Uterus (tissue), 4 donors: ENCODE measurements around the gene PDXP. TPM values are rescaled to one million over a fixed set of nuclear protein-coding genes. Genes with fewer than 3 reads are reported as not detected.

ENCODE experiments used
- DNase-seq, 2 donors: peaks; one replicate each; pipeline ENCODE4 v3.0.0-alpha.2; 2019 to 2020
- H3K27ac ChIP-seq, 2 donors: fragments of 200-600 bp; sonication (generic); 1 replicate in 1 of 2; 2 replicates in 1 of 2; pipeline ENCODE4 v1.5.1; 2016 to 2018
- H3K27me3 ChIP-seq, 2 donors: fragments of 200-600 bp; sonication (generic); one replicate each; pipeline ENCODE4 v1.5.1; 2018 to 2019; ENCODE audit warnings: control low read depth in 1 of 2
- H3K36me3 ChIP-seq, 2 donors: fragments of 200-600 bp; sonication (generic); one replicate each; pipeline ENCODE4 v1.5.1; 2019; ENCODE audit warnings: control low read depth in 1 of 2
- H3K4me1 ChIP-seq, 2 donors: fragments of 200-600 bp; sonication (generic); one replicate each; pipeline ENCODE4 v1.5.1; 2018 to 2019; ENCODE audit warnings: control low read depth in 1 of 2
- H3K4me3 ChIP-seq, 2 donors: fragments of 200-600 bp; sonication (generic); 1 replicate in 1 of 2; 2 replicates in 1 of 2; pipeline ENCODE4 v1.5.1; 2018 to 2019; ENCODE audit warnings: mild to moderate bottlenecking in 1 of 2
- H3K9me3 ChIP-seq, 2 donors: fragments of 200-600 bp; sonication (generic); one replicate each; pipeline ENCODE4 v1.5.1; 2019; ENCODE audit warnings: control low read depth in 1 of 2
- POLR2A ChIP-seq, 2 donors: fragments of 450-650 bp; IDR thresholded peaks; one replicate each; pipeline ENCODE4 v1.6.1; 2016; ENCODE audit warnings: antibody characterized with exemption in 2 of 2, mild to moderate bottlenecking in 1 of 2, moderate library complexity in 1 of 2
- intact Hi-C: fragments of 100-400 bp; cut with DNase I; formaldehyde crosslinking; loops from one replicate; pipeline ENCODE4 v1.15.1; 2023; ENCODE audit warnings: low total_unique reads
- total RNA-seq, 4 donors: library from RNA; depleted of rRNA in 3 of 4; stranded (reverse); fragments of >200 nt in 3 of 4; gene quantifications; one replicate each; pipeline versions ENCODE4 v1.1.0 to v1.2.4, GENCODE V29; 2014 to 2023
- TF ChIP-seq, protein P1 (sequence below), 4 experiments: fragments of 200-600 bp in 2 of 4; fragments of 450-650 bp in 2 of 4; sonication (generic) in 2 of 4; IDR thresholded peaks; one replicate each; pipeline ENCODE4 v1.5.1; 2016 to 2019; ENCODE audit warnings: antibody characterized with exemption in 4 of 4, mild to moderate bottlenecking in 2 of 4, moderate library complexity in 1 of 4
- donor health status: DM: yes; HTN: yes; CAD: no.

Gene PDXP
- total RNA-seq, 4 donors from 2014 or later: 0.88 to 10.7 (median 3.7) TPM

DNA sequence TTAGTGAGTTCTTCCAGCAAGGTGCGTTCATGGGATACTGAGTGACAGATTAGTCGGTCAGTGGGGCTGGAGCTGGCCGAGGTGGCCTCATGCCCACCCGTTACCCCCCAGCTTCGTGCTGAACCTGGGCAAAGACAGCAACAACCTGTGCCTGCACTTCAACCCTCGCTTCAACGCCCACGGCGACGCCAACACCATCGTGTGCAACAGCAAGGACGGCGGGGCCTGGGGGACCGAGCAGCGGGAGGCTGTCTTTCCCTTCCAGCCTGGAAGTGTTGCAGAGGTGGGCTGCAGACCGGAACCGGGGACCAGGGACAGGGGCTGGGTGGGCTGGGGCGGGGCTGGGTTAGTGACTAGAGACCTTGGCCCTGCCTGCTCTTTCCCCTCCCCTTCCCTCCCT, 19.8 kb downstream of the PDXP start:
- Histone ChIP-seq H3K36me3 (no peaks in the 10 kb centered on the region), H3K27ac (peak overlapping the region; percentile 93 to 99), H3K9me3 (no peaks in the 10 kb centered on the region), H3K4me3 (no peak overlapping the region), H3K4me1 (peaks cover 3 to 24% of the 10 kb centered on the region in 2 donors), H3K27me3 (no peaks in the 10 kb centered on the region)
- no peak for DNase-seq
- intact Hi-C loops: no loop called here
- no peak for TF ChIP-seq POLR2A (IDR thresholded peaks at IDR 0.05)
- TF ChIP-seq, protein P1, sequence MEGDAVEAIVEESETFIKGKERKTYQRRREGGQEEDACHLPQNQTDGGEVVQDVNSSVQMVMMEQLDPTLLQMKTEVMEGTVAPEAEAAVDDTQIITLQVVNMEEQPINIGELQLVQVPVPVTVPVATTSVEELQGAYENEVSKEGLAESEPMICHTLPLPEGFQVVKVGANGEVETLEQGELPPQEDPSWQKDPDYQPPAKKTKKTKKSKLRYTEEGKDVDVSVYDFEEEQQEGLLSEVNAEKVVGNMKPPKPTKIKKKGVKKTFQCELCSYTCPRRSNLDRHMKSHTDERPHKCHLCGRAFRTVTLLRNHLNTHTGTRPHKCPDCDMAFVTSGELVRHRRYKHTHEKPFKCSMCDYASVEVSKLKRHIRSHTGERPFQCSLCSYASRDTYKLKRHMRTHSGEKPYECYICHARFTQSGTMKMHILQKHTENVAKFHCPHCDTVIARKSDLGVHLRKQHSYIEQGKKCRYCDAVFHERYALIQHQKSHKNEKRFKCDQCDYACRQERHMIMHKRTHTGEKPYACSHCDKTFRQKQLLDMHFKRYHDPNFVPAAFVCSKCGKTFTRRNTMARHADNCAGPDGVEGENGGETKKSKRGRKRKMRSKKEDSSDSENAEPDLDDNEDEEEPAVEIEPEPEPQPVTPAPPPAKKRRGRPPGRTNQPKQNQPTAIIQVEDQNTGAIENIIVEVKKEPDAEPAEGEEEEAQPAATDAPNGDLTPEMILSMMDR (IDR thresholded peaks at IDR 0.05): no peak

DNA sequence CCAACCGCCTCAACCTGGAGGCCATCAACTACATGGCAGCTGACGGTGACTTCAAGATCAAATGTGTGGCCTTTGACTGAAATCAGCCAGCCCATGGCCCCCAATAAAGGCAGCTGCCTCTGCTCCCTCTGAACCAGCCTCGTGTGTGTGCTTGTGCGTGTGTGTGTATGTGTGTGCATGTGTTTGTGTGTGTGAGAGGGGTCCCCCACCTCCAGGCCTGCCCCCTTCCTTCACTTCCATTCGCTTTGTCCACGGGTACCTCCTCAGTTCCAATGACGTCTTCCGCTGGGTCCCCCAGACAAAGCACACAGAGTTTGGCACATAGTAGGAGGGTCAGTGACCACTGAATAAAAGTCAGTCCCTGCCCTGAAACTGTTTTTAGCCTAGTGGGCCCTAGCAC, 21.1 kb downstream of the PDXP start:
- Histone ChIP-seq H3K9me3 (no peaks in the 10 kb centered on the region), H3K4me3 (no peak overlapping the region), H3K27me3 (no peaks in the 10 kb centered on the region), H3K36me3 (no peaks in the 10 kb centered on the region), H3K4me1 (peaks cover 3 to 16% of the 10 kb centered on the region in 2 donors), H3K27ac (no peak overlapping the region)
- intact Hi-C loops: loop anchor here (5.0 kb wide), 1 partner anchor 37 kb away; no protein-coding TSS in a partner anchor
- no peak for DNase-seq
- TF ChIP-seq POLR2A (IDR thresholded peaks at IDR 0.05): no peak
- TF ChIP-seq, protein P1 (IDR thresholded peaks at IDR 0.05): no peak

DNA sequence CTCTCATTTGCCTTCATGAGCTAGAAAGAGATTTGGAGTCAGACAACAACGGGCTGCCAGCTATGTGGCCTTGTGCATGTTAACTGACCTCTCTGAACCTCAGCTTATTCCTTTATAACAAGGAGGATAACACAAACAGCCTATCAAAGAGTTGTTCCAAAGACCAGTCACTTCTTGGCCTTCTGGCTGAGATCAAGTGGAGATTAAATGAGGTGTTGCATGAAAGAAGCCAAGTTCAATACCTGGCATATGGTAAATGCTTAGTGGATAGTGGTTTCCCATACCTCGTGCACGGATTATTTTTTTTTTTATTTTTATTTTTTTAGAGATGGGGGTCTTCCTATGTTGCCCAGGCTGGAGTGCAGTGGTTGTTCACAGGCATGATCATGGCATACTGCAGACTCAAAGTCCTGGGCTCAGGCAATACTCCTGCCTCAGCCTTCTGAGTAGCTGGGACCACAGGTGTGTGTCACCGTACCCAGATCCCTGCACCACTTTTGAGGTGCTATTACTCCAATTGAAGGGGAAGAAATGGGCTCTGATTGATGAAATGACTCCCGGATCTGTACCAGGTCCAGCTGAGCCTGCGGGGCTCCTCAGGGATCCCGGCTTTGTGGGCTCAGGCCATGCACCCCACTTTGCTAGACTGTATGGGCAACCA, 21.8 kb downstream of the PDXP start:
- TF ChIP-seq POLR2A (IDR thresholded peaks at IDR 0.05): no peak
- TF ChIP-seq, protein P1 (IDR thresholded peaks at IDR 0.05): no peak
- Histone ChIP-seq H3K4me1 (peaks cover 3 to 16% of the 10 kb centered on the region in 2 donors), H3K27me3 (no peaks in the 10 kb centered on the region), H3K4me3 (no peak overlapping the region), H3K27ac (peak overlapping the region; percentile 6 to 43), H3K36me3 (no peaks in the 10 kb centered on the region), H3K9me3 (no peaks in the 10 kb centered on the region)
- intact Hi-C loops: loop anchor here (5.0 kb wide), 1 partner anchor 38 kb away; no protein-coding TSS in a partner anchor
- no peak for DNase-seq

DNA sequence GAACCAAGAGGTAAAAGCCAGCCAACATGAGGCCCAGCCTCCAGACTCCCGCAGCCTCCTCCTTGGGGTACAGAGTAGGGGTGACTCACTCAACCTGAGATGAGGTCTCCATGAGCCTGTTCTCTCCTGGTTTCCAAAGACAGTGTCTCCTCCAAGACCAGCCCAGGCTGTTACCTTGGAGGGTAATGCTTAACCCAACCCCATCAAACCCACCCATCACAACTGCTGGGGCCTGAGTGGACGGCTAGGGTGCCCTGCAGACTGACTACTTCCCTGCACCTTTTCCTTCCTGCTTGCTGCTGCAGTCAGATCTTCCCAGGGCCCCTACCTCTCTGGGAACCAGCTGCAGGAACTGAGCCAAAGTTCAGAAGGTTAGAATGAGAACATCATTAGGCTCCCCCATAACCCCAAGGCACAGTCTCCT, 22.5 kb downstream of the PDXP start:
- intact Hi-C loops: loop anchor here (5.0 kb wide), 1 partner anchor 39 kb away; no protein-coding TSS in a partner anchor
- H3K4me1 ChIP-seq: peaks cover 3 to 16% of the 10 kb centered on the region in 2 donors
- peak overlapping the region; percentile 6 to 43 for H3K27ac ChIP-seq

More for the DNA sequence above, 22.5 kb downstream of the PDXP start:
- no peak overlapping the region for H3K4me3 ChIP-seq
- no peak for DNase-seq
- no peaks in the 10 kb centered on the region for H3K27me3 ChIP-seq
- H3K36me3 ChIP-seq: no peaks in the 10 kb centered on the region
- TF ChIP-seq, protein P1 (IDR thresholded peaks at IDR 0.05): no peak
- no peak for TF ChIP-seq POLR2A (IDR thresholded peaks at IDR 0.05)
- no peaks in the 10 kb centered on the region for H3K9me3 ChIP-seq
